ENCODE data around the gene PPP2R5D.
A peak's percentile ranks its signal among the peaks of the same experiment; 100 is the strongest.

Gene PPP2R5D

DNA sequence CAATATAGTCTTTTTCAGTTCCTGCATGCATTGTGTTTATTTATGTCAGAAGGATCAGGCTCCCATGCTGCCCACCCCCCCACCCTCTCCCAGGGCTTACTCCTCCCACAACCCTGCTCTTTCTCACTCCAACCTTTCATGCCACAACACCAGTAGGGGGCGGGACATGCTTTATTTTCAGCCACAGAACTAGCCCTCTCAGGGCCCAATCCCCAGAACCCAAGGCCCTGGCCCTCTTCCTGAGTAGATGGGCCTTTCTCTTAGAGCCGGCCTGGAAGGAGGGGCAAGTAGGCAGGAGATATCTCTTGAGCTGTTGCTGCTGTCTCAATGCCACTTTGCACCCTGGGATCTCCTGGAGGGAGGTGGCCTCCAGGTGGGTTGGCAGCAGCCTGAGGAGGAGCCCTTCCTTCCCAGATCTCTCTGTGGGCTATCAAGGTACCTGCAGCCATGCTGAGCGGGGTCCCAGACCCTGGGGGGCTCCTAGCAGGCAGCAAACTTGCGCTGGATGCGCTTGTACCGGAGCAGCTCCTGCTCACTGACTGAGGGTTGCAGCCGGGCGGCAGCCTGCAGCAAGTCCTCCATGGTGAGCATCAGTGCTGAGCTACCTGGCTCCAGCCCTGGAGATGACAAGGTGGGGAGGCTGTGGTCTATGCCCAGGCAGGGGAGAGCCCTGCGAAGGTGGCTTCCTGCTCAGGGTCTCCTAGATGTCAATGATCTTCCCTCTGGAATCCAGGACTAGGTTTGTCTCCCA lies 20.3 kb upstream of the PPP2R5D start:
- no peak for DNase-seq

DNA sequence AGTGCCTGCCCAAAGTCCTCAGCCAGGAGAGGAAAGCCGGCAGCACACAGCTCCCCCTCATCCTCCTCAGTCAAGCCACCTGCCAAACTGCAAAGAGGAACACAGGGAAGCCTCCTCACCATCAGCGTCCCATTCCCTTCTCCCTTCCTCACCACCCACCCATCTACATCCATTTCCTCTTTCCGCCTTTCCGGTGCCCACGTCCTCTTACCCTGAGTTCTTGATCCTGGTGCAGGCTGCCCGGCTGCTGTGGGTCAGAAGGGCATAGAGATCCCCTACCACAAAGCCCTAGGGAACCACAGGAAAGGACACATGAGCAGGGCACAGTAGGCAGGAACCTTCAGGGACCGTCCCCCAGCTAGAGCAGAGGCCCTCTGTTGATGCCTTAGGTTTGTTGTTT lies 17.8 kb upstream of the PPP2R5D start:
- no peak for DNase-seq

DNA sequence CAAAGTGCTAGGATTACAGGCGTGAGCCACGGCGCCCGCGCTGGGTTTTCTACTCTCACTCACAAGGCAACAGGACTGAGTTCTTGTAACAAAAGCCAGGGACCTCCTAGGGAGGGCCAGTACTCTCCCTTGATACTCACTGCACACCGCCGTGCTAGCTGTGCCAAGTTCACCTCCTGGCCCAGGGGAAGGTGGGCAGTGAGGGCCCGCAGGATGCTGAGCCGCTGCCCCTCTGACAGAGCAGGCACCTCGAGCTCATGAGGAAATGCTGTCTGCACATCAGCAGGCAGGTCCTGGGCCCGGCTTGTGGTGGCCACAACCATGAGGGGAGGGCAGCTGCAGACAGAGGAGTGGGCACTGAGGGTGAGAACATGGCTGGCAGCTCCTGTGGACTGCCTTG lies 17.1 kb upstream of the PPP2R5D start:
- no peak for DNase-seq

DNA sequence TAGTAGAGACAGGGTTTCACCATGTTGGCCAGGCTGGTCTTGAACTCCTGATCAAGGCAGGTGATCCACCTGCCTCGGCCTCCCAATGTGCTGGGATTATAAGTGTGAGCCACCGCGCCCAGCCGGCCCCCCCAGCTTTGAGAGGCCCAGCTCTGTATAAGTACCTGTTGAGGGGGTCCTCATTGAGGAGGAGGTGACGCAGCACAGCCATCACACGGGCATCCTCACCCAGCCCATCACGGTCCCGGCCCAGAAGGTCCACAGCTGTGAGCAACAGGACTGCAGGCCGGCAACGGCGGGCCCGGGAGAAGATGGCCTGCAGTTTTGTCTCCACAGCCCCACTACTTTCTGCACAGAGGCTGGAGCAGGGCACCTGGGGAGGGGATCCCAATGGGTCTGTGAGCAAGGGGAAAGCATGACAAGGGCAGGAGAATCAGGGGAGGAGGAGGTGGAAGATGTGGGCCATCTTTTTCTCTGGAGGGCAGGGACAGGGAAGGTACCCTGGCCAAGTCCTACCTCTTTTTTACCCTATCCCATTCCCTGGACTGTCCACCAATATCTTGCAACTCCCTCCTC lies 16.2 kb upstream of the PPP2R5D start:
- no peak for DNase-seq

DNA sequence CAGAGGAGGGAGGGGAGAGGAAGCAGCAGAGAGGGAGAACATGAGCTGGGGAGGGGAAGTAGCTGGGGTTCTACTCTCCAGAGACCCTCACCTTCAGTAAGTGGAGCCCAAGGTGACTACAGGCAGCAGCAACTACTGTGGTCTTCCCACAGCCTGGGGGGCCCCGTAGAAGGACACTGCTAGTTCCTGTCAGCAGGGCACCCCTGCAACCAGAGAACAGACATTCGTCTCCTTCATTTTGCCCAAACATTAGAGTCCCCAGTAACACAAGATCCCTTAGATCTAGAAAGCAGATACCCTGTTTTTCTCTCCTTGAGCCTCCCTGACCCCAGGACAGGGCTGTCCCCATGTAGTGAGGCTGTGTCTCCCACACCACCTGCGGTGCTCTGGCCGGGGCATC lies 15.6 kb upstream of the PPP2R5D start:
- DNase-seq: no peak

DNA sequence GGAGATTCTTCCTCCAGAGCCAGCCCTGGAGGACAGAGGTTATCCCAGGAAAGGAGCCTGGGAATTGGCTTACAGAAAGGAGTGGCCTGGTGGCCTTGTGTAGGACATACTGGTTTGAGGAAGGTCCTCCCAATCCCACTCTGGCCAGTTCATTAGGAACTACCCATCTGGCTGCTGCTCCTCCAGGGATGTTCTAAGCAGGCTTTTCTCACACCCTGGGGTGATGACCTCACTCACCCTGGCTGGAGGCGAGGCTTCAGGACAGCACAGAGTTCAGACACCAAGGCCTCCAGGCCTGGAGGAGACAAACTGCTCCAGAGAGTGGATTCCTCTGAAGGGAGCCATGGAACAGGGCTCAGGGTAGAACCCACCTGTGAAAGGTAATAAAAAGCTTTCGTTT lies 14.9 kb upstream of the PPP2R5D start:
- no peak for DNase-seq

DNA sequence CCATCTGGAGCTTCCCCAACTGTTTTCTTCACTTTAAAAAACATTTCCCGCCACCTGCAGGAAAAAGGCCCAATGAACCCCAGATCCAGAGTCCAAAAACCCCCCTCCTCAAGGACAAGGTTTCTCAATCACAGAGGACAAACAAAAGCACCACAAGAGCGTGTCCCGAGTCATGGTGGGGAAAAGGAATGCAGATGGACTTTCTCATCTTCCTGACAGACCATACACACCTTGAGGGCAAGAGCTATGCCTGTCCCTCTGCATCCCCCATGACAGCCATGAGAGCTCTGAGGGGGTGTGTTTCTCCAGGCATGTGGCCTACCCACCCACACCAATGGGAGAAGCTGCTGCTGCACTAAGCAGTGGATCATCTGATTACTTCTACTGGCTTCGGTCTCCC lies 14.4 kb upstream of the PPP2R5D start:
- DNase-seq: no peak

DNA sequence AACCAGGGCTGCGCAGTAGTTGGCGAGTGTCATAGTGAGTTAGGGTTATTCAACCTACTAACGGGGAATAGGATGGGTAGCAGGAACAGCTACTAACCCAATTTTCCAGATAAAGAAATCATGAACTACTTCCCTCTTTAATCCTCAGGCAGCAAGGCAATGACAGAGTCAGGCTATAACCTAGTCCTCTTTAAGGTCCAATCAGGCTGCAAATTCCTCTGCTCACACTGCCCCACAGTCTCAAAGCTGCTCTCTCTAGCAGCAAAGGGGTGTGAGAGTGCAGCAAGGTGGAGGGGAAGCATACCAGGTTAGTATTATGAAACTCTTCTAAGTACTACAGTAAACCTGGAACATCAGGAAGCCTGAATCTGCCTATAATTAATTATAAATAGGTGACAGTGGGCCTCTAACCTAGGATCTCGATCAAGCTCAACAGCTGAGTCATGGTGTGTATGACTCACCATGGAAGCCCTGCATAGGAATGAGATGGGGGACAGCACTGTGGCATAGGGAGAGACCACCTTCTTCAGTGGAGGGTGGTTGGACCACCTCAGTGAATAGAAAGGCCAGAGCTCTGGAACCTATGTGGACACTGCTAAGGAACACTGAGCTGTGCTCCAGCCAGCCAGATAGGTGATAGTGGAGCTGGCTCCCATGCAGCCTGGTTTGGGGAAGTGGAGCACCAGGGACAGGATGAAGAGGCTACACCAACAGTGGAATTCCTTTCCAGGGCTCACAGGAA lies 13.3 kb upstream of the PPP2R5D start:
- no peak for DNase-seq

DNA sequence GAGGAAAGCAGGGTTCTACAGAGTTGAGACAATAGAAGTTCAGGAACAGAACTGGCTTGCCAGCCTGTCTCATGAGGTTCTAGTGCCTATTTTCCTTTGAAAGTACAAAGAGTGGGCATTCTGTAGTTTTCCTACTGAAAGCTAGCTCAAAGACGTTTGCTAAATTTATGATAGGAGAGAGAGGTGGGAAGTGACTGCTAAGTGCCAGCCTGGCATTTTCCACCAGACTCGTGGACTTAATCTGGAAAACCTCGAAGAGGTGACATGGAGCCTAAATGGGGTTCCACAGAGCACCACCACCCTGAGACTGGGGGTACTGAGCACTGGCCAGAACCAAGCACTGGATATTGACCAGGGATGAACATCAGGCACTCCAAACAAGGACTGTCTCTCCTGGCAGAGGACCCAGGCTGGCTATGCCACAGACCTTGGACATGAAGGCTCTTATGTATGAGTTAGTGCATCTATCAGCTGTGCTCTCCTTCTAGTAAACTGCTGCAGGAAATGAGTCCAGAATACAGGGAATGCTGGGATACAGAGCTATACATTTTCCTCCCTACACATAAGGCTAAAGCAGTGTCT lies 12.5 kb upstream of the PPP2R5D start:
- DNase-seq: no peak

DNA sequence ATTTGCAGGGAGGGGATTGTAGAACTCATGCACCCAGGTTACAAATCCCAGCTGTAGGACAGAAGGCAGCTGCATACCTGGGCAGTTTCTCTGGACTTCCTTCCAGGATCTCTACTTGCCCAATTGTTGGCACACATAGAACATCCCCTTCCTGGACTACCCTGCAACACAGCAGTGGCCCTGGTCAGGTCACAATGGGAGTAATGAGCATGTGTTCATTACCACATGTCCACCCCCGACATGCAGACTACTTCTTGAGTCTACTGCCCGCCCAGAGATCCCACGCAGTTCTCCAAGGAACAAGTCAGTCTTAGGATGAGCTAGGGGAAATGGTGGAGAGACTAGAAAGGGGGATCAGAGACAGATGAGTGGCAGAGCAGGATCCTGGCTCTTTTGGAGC lies 10.4 kb upstream of the PPP2R5D start:
- DNase-seq: no peak

DNA sequence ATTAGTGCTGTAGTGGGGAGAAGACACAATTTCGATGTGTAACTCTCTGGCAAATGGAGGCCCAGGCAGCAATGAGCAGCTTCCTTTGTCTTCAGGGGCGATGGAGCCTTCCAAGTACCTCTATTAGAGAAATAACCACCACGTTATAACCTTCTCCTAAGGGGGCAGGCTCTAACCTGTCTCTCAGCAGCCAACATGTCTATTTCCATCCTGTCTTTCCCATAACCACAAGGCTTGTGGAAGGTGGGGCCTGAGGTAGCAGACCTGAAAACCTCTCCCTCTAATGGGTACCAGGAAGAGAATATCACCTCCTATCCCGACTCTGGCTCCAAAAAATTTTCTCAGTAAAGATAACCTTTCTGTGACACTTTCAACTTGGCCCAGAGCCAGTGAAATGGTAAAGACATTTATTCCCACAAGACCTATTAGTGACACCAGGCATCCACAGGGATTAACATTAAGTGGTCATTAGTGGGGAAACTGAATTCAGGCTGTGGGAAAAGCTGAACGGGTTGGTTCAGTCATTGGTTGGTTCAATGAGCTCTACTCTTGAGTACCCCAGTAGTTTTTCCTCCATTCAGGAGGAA lies 9.4 kb upstream of the PPP2R5D start:
- DNase-seq: no peak

DNA sequence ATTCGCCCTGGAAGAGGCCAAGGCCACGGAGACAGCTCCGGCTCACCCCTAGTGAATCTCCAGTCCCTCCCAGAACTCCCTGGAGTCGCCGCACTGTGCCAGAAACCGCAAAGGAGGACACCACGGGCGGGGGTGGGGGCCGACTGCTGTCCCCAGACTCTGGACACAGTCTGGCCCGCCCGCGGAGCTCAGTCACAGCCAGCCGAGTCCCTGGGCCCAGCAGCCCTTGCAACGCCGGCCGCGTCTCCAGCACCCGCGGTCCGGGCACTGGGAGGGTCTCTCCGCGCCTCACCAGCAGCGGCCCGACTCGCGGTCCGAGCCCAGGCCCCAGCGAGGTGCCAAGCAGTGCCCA lies 5.9 kb upstream of the PPP2R5D start:
- DNase-seq: peak; percentile 57

DNA sequence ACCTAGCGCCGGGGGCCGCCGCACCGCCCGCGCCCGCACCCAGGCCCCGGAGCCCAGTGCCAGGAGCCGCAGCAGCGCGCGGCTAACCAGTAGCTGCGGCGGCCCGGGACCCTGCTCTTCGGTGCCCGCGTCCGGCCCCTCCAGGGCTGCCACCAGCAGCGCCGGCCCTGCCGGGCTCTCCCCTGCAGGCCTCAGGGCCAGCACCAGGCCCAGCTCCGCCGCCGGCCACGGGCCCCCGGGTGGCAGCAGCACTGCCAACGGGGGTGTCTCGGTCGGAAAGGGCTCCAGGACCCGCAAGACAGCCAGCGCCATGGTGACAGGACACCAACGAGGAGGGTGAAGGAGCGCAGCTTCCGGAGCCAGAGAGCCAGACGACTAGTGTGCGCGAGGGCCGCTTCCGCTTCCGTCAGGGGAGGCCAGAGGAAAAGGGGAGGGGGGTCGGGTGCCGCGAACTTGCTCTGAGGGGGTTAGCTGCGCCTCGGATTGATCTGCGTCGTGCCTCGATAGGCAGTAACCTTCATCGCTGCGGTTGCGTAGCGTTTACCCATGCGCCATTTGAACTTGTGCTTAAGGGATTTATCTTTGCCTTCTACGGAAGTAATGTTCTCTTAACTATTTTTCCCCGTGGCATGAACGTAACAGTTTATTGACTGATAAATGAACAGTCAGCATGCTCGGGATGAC lies 5.4 kb upstream of the PPP2R5D start, which contains the start of gene PEX6:
PEX6 (minus strand) TSS at position 343 of the 684 bp plus-strand sequence; CDS start at position 312, 31 bp downstream.
- DNase-seq: peak; percentile 92

DNA sequence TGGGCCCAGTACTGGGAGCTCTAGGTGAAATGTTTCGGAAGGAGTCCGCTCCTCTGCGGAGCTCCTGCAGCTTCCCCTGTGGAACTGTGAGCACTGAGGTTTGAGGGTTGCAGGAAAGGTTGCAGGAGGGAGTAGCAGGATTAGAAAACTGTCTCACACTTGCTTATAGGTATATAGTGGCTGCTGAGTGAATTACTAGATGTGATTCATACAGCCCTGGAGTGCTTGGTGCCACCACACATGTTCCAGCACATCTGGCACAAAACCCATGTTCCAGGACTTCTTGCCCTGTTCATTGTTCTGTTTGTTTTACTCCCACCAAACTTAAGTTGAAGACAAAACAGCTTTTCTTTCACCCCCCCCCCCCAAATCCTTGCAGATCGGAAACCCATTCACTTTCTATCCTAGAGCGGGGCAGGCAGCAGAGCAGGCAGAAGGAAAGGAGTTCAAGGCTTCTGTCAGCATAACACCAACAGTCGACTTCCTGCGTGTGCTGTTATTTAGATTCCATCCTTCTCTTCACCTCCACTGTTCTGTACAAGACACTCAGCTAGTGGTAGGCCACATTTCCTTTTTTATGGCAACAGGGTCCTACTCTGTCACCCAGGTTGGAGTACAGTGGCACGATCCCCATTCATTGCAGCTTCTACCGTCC lies 4.7 kb upstream of the PPP2R5D start:
- no peak for DNase-seq

DNA sequence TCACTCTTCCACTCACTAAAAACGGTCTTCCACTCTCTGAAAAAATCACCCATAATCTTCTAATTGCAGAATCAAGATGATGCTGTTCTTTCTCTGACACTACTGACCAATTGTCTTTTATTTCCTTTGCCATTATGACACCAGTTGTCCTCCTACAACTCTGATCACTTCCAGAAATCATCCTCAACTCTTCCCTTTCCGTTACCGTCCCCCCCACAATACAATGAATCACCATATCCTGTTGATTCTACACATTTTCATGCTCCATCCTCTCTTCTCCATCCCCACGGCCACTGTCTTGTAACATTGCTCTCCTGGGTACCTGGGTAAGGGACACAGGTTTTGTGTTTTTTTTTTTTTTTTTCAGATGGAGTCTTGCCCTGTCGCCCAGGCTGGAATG lies 2.5 kb upstream of the PPP2R5D start:
- no peak for DNase-seq

DNA sequence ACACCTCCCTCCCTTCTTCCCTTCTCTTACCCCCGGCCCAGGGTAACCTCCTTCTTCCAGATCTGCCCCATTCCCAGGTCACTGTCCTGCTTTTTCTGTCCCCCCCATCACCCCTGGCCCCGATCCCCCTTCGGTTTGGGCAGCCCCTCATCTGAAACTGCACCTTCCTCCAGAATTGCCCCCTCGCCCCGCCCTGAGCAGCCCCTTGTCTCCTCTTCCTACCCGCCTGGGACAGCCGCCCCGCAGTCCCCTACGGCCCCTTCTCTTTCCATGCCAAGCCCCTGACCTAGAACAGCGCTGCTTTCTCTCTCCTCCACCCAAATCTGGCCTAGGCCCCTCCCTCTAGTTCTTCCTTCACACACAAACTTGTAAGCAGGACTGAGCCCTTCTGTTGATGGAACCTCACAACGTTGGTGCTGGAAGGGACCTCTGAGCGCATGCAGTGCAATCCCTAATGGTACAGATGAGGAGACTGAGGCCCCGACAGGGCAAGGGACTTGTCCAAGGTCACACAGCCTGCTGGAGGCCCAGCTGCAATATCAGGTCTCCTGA lies 630 bp downstream of the PPP2R5D start:
- no peak for DNase-seq

DNA sequence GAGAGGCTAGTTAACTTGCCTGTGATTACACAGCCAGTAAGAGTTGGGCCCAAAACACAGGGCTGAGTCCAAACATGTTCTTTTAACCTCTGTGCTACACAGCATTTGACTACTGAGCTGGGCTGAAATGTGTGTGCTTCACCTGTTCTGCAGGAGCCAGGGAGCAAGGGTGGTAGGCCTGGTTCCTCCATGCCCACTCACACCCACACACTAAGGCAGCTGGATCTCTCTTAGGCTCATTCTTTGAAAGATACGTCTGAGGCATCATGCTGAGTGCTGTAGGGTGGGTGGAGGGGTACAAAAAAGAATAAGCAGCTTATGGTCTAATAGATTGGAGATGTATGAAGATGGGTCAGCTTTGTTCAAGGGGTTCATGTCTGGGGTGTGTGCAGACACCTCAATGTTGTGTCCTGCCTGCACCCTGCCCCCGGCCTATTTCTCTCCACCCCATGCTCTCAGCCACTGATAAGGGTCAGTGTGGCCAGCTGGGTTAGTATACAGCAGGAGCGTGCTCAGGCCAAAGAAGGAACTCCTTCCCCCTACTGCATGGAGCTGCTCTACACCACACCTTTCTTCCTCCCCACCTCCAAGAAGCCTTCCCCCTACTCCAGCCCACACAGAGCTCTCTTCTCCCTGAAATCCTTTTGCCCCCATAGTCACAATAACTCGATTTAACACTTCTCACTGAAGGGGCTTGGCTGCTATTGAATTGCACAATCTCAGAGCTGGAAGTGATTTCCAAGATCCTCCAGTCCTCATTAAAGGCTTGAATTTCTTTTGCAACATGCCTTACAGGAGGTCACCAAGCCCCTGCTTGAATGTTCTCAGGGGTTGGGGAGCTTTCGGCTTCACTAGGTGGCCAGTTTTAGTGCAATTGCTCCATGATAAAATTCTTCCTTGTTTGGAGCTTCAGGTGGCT lies 3.4 kb downstream of the PPP2R5D start:
- no peak for DNase-seq

DNA sequence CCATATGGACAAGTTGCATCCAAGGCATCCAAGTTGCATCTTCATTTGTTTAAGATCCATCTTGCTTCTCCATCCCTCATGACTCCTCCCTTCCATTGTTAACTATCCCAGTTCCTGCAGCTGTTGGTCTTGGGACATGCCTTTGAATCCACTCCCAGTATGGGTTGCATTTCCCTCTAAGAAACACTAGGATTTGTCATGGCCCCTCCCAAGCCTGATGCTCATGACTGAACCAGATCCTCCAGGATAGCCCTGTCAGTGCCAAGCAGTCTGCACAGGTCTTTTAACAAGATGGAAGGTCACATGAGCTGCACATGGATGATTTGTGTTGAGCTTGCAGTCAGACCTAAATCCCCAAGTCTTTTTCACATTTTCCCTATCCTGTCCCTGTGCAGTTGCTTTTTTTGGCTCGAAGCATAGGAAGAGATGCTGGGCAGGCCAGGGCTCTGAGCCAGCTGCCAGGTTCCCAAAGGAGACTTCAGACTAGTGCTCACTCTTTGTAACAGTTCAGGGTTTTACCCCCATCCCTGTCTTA lies 4.2 kb downstream of the PPP2R5D start:
- DNase-seq: no peak

DNA sequence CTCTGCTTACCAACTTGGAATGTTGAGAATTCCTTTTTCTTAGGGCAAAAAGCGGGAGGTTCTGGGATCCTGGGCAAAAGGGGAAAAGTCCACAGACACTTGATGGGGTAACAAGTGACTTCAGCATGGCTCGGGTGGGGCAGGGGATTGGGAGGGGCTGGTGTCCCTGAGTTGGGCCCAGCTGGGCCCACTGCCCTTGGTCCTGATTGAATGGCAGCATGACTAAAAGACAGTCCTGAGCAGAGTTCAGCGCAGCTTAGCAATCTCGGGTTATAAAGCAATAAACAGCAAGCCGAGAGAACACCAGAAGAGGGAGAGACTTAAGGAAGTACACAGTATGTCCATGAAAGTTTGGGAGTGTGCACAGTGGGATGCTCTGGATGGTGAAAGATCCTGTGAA lies 5.6 kb downstream of the PPP2R5D start:
- no peak for DNase-seq

DNA sequence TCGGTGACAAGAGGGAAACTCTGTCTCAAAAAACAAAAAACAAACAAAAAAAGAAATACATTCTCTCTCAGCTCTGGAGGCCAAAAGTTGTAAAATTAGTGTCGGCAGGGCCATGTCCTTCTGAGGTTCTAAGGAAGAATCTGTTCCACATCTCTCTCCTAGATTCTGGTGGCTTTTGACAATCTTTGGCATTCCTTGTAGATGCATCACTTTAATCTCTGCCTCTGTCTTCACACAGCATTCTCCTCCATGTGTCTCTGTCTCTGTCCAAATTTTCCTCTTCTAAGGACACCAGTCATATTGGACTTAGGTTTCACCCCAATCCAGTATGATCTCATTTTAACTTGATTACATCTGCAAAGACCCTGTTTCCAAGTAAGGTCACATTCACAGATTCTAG lies 9.1 kb downstream of the PPP2R5D start:
- no peak for DNase-seq

DNA sequence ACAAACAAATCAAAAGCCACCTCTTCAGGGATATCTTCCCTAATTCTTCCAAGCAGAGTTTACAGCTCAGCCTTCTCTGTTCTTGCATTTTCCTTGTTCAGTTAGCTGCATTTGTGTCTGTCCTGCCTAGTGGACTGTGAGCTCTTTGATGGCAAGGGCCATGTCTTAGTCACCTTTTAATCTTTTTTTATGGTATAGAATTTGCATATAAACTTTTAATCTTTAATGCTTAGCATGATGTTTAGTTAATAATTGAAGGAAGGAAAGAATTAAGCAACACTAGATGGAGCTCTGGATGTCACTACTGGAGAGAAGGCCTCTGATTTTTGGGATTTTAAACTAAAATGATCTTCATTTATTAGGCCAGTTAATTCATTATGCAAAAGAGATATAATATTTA lies 12.1 kb downstream of the PPP2R5D start:
- no peak for DNase-seq

Data from right forelimb (tissue), 1 donor.